GM12864 (cell line): Measurements from ENCODE around the gene VWA7.
A peak's percentile ranks its signal among the peaks of the same experiment; 100 is the strongest.

ENCODE experiments used
- DNase-seq: peaks from one replicate; pipeline ENCODE4 v3.0.0-alpha.2; 2011; ENCODE audit warnings: low read depth
- H3K4me3 ChIP-seq: 2 replicates; pipeline ENCODE4 v1.5.1; 2011; ENCODE audit warnings: mild to moderate bottlenecking, low read depth, low read length, control low read depth
- TF ChIP-seq, protein P1 (sequence below): IDR thresholded peaks from 2 replicates; pipeline ENCODE4 v1.5.1; 2011; ENCODE audit warnings: low read depth, mild to moderate bottlenecking, moderate library complexity, low read length, control low read depth, inconsistent platforms; ENCODE audit errors: missing control alignments

Gene VWA7

DNA sequence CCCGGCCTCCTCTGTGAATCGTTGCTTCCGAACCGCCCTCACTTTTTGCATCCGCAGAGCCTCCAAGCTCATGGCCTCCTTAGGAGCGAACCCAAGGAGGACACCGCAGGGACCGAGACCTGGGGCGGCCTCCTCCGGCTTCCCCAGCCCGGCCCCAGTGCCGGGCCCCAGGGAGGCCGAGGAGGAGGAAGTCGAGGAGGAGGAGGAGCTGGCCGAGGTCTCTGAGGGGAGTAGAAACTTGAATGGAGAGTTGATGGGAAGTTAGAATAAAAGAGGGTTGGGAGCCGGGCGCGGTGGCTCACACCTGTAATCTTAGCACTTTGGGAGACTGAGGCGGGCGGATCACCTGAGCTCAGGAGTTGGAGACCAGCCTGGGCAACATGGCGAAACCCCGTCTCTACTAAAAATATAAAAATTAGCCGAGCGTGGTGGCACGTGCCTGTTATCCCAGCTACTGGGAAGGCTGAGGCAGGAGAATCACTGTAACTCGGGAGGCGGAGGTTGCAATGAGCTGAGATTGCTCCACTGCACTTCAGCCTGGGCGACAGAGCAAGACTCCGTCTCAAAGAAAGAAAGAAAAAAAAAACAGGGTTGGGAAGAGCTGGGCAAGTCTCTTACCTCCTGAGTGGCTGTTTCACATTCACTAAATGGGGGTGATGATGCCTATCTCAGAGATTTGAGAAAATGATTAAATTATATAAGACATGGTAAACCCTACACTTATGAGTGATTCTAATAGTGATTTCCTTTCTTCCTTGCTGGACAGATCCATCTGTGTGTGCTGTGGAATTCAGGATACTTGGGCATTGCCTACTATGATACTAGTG lies 36.5 kb downstream of the VWA7 start:
- DNase-seq: no peak
- H3K4me3 ChIP-seq: peak overlapping the region; percentile 75
- TF ChIP-seq, protein P1, sequence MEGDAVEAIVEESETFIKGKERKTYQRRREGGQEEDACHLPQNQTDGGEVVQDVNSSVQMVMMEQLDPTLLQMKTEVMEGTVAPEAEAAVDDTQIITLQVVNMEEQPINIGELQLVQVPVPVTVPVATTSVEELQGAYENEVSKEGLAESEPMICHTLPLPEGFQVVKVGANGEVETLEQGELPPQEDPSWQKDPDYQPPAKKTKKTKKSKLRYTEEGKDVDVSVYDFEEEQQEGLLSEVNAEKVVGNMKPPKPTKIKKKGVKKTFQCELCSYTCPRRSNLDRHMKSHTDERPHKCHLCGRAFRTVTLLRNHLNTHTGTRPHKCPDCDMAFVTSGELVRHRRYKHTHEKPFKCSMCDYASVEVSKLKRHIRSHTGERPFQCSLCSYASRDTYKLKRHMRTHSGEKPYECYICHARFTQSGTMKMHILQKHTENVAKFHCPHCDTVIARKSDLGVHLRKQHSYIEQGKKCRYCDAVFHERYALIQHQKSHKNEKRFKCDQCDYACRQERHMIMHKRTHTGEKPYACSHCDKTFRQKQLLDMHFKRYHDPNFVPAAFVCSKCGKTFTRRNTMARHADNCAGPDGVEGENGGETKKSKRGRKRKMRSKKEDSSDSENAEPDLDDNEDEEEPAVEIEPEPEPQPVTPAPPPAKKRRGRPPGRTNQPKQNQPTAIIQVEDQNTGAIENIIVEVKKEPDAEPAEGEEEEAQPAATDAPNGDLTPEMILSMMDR: no peak

DNA sequence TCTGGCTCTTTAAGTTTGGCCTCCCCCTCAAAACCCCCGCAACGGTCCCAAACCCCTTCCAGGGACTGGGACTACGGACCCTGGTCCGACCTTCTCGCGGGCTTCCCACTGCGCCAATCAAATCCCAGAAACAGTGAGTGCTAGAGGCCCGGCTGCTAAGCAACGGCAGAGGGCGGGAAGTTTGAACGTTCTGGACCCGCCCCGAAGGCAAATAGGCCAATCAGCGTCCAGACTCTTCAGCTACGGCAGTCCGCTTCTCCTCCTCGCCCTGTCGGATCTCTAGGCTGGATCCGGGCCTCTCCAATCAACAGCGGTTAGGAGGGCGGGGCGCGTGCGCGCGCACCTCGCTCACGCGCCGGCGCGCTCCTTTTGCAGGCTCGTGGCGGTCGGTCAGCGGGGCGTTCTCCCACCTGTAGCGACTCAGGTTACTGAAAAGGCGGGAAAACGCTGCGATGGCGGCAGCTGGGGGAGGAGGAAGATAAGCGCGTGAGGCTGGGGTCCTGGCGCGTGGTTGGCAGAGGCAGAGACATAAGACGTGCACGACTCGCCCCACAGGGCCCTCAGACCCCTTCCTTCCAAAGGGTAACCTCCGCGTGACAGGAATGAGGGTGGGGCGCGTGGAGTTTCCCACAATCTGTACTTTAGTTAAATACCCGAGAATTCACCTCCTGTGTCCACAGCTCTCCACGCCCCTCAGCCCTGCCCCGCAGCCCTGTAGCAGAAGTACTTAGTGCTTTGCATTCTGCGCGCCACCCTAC lies 37.3 kb downstream of the VWA7 start, which contains the start of gene MSH5:
TSS of gene MSH5 (plus strand) at position 367 of the 758 bp plus-strand sequence. CDS start 462 bp downstream, outside the sequence.
- DNase-seq: peak; percentile 97
- TF ChIP-seq, protein P1: no peak
- peak within 1 kb of the TSS; percentile 75 for H3K4me3 ChIP-seq

DNA sequence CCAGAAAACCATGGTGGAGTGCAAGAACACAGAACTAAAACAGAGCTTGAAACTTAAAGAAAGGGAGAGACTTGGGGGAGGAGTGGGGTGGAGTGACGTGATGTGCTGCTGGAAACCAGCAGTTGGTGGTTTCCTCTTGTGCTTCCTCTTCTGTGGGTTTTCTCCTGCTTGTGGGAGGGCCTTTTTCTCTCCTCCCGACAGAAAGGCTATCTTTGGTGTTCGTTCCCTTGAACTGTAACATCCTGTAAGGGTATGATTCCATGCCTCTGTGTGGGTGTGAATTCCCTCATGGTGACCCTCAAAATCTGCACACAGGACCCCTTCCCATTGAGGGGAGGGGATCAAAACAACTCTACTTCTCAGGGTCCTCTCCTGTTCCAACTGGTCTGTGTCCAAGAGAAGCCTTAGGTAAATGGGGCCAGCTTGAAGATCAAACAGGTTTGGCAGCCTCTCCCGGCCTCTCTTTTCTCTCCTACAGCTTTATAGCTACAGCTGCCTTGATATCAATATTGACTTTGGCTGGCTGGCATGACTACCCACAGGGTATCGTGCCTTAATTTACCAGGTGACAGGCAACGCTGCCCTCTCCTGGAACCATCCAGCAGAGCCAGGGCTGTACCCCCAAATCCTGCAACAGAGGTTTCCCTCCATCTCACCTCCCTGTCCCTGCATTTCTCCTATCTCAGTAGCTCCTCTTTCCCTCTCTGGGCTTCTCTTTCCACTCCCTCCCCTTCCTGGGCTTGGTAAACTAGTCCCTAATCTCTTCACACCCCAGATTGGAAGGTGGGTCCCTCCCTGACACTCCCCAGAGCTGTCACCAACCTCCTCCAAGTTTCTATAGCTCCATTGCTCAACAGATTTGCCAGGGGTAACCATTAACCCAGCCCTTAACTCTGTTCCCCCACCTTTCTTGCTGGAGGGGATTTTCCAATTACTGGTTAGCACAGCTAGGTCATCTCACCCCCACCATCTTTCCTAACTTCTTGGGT lies 38.8 kb downstream of the VWA7 start:
- peak overlapping the region; percentile 31 for H3K4me3 ChIP-seq
- DNase-seq: peak; percentile 77
- TF ChIP-seq, protein P1: peak; percentile 11

DNA sequence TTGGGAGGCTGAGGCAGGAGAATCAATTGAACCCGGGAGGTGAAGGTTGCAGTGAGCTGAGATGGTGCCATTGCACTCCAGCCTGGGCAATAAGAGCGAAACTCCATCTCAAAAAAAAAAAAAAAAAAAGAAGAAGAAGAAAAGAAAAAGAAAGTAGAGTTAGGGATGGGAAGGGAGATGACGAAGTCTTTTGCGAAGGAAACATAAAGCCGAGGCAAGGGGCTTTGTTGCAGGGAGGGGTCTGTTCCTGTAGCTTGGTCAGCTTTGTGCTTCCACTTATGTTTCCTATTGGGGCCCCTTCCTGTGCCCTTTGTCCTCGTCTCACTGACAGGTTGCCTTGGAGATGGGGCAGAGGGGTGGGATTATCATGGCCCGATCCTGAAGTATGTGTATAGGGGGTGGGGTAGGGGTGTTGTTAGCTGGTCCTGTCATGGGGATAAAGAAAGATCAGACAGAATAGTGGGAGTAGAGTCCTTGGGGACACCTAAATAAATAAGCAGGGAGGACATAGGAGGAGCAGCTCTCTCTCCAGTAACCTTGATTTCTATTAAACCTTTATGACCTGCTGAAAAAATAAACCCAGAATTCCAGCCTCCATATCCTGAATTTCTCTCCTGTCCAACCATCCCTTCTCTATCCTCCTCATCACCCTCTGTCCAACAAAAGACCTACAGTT lies 39.7 kb downstream of the VWA7 start:
- TF ChIP-seq, protein P1: no peak
- H3K4me3 ChIP-seq: peak overlapping the region; percentile 11; the same call in 1 of the 2 replicates
- DNase-seq: no peak

DNA sequence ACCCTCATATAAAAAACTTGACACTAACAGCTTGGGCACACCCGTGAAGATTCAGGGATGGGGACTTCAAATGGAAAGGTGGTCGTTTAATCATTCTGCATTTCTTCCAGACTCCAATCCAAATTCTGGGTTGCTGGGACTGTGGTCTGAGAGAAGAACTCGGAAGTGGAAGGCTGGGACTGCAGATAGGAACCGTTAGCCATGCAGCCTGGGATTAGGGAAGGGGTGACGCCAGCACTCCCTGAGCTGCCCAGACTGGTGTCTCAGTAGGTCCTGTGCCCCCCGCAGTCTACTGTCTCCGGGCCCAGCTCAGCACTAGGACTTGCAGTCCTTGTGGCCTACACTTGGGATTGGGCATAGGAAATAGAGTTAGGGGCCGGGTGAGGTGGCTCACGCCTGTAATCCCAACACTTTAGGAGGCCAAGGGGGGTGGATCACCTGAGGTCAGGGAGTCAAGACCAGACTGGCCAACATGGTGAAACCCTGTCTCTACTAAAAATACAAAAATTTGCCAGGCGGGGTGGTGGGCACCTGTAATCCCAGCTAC lies 40.3 kb downstream of the VWA7 start:
- DNase-seq: no peak
- peak overlapping the region; percentile 98 for H3K4me3 ChIP-seq
- TF ChIP-seq, protein P1: no peak
